HG03521 (cell line): Measurements from ENCODE around the gene RIMBP3C.
A peak's percentile ranks its signal among the peaks of the same experiment; 100 is the strongest.
"Not testable (repeated sequence)": the region's sequence is repeated elsewhere in the genome, so short reads cannot be mapped to it uniquely, and the experiment has no call there.

Experiments used
- ATAC-seq: cut with Tn5 transposase; IDR thresholded peaks from one replicate; pipeline ENCODE4 v1.9.1; 2021; ENCODE audit warnings: mild to moderate bottlenecking, moderate library complexity; ENCODE audit not compliant: unreplicated experiment

The RIMBP3C gene

GRCh38 chr22:21532863-21533648, 18.2 kb downstream of the RIMBP3C start:
- ATAC-seq, result not testable (repeated sequence)

GRCh38 chr22:21531525-21531924, 19.7 kb downstream of the RIMBP3C start:
- not testable (repeated sequence) for ATAC-seq

- not testable (repeated sequence) for ATAC-seq
These were observed 24.4 kb downstream of the RIMBP3C start for GRCh38 chr22:21526705-21527500.

DNA sequence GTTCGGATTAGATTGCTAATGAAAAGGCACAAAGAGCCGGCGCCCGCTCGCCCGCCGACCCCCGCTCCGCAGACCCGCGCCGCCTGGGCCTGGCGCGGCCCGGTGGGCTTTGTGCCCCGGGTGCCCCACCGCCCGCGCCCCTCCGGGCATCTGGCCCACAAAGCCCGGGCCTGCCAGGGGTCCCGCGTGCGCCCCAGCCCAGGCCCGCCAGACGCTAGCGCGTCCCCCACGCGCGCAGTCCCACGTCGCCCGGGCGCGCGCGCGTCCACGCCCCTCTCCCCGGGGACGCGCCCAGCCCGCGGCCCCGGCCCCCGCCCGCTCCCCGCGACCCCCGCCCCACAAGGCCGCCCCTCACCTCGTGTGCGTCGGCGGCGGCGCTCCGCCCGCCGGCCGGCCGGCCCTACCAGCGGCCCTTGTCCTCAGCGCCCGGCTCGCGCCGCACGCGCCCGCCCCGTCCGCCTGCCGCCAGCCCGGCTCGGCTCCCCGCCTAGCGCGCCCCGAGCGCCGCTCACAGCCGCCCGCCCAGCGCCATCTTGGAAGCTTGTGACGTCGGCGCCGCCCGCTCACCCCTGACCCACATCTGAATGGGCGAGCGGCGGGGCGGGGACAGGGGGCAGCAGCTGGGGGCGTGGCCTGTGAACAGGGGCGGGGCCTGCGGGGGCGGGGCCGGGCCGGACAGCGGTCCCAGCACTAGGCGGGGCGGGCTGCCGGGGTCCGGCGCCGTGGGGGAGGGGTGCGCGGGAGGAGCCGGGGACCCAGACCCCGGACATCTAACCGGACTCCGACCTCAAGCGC, 34.1 kb downstream of the RIMBP3C start:
- peak; percentile 91 for ATAC-seq

DNA sequence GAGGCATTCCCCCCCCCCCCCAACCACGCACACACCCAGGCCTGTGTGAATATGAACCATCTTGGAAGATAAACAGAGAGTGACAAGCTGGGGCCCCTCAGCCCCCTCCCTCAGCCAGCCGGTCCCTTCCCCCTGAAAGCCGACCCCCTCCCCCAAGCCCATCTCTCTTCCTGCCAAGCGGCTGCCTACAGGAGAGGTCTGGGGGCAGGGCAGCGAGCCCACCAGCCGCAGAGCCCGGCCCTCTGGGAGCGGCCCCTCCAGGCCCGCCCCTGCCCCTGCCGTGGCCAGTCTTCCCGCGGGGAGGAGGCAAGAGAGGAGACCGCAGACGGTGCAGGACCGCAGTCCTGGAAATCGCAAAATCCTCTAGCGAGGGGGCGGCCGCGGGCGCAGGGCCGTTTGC, 34.7 kb downstream of the RIMBP3C start:
- ATAC-seq, result not testable (repeated sequence)

DNA sequence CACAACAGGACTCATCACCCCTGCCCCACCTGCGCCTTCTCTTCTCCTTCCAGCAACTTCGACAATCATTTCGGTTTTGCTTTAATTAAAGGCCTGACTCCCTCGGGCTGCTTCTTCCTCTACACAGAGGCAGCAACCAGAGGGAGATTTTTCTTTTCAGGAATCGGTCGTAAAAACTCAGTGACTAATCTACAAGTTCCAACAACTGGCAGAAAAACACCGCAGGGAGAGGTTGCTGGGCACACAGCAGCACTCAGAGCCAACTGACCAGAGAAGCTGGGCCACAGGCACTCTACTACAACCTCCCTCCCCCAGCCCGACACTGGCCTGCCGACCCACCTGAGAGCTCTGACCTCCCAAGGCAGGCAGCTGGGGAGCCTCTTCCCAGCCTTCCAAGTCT, 36.0 kb downstream of the RIMBP3C start:
- not testable (repeated sequence) for ATAC-seq

DNA sequence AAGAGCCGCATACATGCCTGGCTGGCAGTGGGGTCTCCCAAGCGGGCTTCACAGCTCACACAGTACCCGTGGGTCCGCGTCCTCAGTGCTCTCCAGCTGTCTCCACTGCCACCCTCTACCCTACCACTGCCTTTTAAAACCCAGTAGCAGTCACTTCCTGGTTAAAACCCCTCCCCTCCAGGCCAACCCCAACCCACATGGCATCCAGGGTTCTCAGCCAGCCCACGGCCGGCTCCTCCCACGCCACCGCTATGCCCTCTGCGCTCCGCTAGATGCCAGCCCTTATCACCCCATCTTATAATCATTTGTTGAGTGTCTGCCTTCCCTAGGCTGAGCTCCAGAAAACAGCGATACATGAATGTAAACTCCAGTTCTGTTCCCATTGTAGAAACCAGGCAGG, 37.1 kb downstream of the RIMBP3C start:
- not testable (repeated sequence) for ATAC-seq

DNA sequence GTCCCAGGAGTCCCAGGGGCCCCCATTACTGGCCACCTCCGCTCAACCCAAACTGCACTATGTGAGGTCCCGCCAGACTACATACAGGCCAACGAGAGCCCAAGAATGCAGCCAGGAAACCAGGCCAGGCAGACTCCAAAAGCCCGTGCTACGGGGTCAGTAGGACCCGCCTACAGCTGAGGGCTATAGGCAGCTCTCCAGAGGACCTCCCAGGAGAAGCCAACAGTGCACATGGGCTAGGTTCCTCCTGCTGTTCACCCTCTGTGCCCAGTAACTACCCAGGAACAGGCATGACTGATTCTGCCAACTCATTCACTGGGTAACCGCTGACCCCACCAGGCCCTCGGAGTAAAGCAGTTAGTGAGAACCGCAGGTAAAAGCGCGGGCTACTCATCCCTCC, 39.2 kb downstream of the RIMBP3C start:
- not testable (repeated sequence) for ATAC-seq

DNA sequence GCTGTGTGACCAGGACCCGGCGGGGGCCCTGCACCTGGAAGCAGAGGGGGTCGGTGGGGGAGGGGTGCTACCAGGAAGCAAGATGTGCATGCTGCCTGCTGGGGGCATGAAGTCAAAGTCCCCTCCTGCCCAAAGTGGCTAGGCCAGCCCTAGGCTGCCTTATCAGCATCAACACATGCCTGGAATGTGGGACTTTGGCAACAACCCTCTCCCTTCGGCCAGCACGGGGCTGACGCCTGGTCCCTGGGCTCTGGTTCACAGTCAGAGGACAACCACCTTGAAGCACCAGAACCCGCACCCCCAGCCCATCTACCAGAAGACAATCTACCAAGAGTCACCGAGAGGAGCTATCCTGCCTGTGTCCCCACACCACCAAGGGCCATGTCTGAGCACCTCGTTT, 40.9 kb downstream of the RIMBP3C start:
- ATAC-seq, result not testable (repeated sequence)

DNA sequence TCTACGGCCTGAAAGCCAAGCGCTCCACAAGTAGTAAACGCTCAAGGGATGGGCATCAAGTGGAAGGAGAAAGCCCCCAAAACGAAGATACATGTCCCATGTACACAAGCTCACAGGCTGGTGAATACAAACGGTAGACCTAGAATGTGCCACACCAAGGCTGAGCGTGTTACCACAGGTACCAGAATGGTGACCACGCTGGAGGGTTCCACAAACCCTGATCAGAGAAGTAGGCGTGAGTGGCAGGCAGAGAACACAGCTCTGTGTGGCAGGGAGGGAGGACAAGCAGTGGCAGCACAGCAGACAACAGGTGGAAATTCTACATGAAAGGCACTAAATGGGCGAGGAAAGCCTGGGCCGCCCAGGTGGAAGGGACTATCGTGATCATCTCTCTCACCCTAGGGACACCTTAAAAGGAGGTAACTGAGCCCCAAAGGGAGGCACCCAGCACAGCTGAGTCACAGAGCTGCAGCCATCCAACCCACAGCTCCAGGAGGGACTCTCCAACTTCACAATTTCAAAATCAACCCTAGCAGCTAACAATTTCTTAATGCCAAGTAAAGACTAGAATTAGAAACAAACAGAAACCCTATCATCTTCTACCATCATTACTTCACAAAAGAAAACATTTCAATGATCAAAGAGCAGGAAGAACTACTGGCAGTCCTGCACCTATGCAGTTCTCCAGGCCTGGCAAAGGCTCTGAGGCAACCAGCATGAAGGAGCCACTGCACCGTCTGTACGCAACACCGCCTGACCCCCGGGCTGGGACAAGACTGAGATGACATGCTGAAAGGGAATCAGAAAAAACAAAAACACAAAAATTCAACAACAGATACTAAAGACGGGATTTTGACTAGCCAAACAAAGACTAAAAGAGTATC, 51.4 kb downstream of the RIMBP3C start:
- ATAC-seq, result not testable (repeated sequence)

GRCh38 chr22:21498489-21498888, 52.8 kb downstream of the RIMBP3C start:
- ATAC-seq, result not testable (repeated sequence)

DNA sequence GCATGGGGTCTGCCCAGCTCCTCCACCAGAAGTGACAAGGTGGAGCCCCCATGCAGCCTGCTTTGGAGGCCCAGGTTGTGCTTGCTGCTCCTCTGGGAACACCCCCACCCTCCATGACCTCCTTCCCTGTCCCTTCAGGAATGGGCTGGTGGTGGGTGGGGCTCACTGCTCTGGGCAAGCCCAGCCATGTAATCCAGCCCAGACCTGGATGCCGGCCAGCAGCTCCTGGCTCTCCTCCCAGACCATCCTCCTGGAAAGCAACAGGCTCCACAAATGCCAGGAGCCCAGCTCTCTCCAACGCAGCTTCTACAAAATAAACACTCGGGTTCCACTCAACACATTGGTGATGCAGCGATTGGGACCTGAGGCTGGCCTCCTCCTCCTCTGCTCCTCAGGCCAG, 53.3 kb downstream of the RIMBP3C start:
- ATAC-seq, result not testable (repeated sequence)
